Astrocyte (in vitro differentiated cells and primary cell): Measurements from ENCODE around the gene SNX11.

Experiments used
- EZH2 ChIP-seq: IDR thresholded peaks from 2 replicates; pipeline ENCODE4 v1.6.1; 2012; ENCODE audit warnings: mild to moderate bottlenecking, low read length, inconsistent platforms; ENCODE audit not compliant: insufficient read depth
- TF ChIP-seq, protein P1 (sequence below): IDR thresholded peaks from 2 replicates; pipeline ENCODE4 v1.5.1; 2011; ENCODE audit warnings: low read depth, mild to moderate bottlenecking, inconsistent platforms, low read length, moderate library complexity; ENCODE audit not compliant: insufficient read depth

DNA sequence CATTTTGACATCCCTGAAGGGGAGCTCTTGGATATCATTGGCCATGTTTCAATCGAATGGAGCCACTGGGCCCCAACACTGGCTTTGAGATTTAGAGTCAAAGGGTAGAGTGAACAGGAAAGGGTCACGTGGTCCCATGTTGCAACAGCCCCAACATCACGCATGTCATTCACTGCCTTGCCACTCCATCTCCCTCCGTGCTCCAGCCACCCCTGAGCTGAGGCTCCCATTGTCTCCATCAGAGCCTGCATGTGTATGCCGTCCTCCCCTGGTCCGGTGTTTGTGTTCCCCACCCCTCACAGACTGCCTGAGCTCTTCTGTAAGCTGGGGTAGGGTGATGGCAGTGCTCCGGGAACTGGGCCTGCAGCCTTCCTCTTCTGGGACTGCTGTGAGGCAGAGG lies 47.3 kb upstream of the SNX11 start:
- TF ChIP-seq, protein P1, sequence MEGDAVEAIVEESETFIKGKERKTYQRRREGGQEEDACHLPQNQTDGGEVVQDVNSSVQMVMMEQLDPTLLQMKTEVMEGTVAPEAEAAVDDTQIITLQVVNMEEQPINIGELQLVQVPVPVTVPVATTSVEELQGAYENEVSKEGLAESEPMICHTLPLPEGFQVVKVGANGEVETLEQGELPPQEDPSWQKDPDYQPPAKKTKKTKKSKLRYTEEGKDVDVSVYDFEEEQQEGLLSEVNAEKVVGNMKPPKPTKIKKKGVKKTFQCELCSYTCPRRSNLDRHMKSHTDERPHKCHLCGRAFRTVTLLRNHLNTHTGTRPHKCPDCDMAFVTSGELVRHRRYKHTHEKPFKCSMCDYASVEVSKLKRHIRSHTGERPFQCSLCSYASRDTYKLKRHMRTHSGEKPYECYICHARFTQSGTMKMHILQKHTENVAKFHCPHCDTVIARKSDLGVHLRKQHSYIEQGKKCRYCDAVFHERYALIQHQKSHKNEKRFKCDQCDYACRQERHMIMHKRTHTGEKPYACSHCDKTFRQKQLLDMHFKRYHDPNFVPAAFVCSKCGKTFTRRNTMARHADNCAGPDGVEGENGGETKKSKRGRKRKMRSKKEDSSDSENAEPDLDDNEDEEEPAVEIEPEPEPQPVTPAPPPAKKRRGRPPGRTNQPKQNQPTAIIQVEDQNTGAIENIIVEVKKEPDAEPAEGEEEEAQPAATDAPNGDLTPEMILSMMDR: no peak
- TF ChIP-seq EZH2: no peak
